Measurements from ENCODE around the gene RASGEF1C. TPM values are rescaled to one million over a fixed set of nuclear protein-coding genes. Genes with fewer than 3 reads are reported as not detected.

Gene RASGEF1C
- total RNA-seq, 1 donor from 2014 or later: 0.13 TPM

- no peak for TF ChIP-seq CTCF (IDR thresholded peaks at IDR 0.05; ENCODE audit: insufficient read depth, low read length, poor library complexity, severe bottlenecking)
- Histone ChIP-seq H3K36me3 (ENCODE audit: control insufficient read depth, insufficient read depth, low read length) (no peaks in the 10 kb centered on the region), H3K4me3 (ENCODE audit: low read depth, low read length) (no peak overlapping the region), H3K27me3 (ENCODE audit: control insufficient read depth, insufficient read depth, low read length) (peaks cover 2% of the 10 kb centered on the region)
- DNase-seq (ENCODE audit: low read depth): no peak
These were observed 40.3 kb downstream of the RASGEF1C start for GRCh38 chr5:180168758-180169157.

- Histone ChIP-seq H3K36me3 (ENCODE audit: control insufficient read depth, insufficient read depth, low read length) (no peaks in the 10 kb centered on the region), H3K4me3 (ENCODE audit: low read depth, low read length) (no peak overlapping the region), H3K27me3 (ENCODE audit: control insufficient read depth, insufficient read depth, low read length) (peaks cover 4% of the 10 kb centered on the region)
- no peak for TF ChIP-seq CTCF (IDR thresholded peaks at IDR 0.05; ENCODE audit: insufficient read depth, low read length, poor library complexity, severe bottlenecking)
- no peak for DNase-seq (ENCODE audit: low read depth)
These were observed 42.8 kb downstream of the RASGEF1C start for GRCh38 chr5:180166176-180166575.

- Histone ChIP-seq H3K27me3 (ENCODE audit: control insufficient read depth, insufficient read depth, low read length) (peaks cover 2% of the 10 kb centered on the region), H3K4me3 (ENCODE audit: low read depth, low read length) (no peak overlapping the region), H3K36me3 (ENCODE audit: control insufficient read depth, insufficient read depth, low read length) (no peaks in the 10 kb centered on the region)
- no peak for DNase-seq (ENCODE audit: low read depth)
- no peak for TF ChIP-seq CTCF (IDR thresholded peaks at IDR 0.05; ENCODE audit: insufficient read depth, low read length, poor library complexity, severe bottlenecking)
These were observed 46.7 kb downstream of the RASGEF1C start for GRCh38 chr5:180162304-180162661.

GRCh38 chr5:180161420-180162303, 47.3 kb downstream of the RASGEF1C start:
- peak; percentile 3 for TF ChIP-seq CTCF (IDR thresholded peaks at IDR 0.05; ENCODE audit: insufficient read depth, low read length, poor library complexity, severe bottlenecking)
- Histone ChIP-seq H3K36me3 (ENCODE audit: control insufficient read depth, insufficient read depth, low read length) (no peaks in the 10 kb centered on the region), H3K4me3 (ENCODE audit: low read depth, low read length) (no peak overlapping the region), H3K27me3 (ENCODE audit: control insufficient read depth, insufficient read depth, low read length) (peaks cover 2% of the 10 kb centered on the region)
- no peak for DNase-seq (ENCODE audit: low read depth)

GRCh38 chr5:180160789-180161188, 48.2 kb downstream of the RASGEF1C start:
- TF ChIP-seq CTCF (IDR thresholded peaks at IDR 0.05; ENCODE audit: insufficient read depth, low read length, poor library complexity, severe bottlenecking): no peak
- no peak for DNase-seq (ENCODE audit: low read depth)
- Histone ChIP-seq H3K4me3 (ENCODE audit: low read depth, low read length) (no peak overlapping the region), H3K36me3 (ENCODE audit: control insufficient read depth, insufficient read depth, low read length) (no peaks in the 10 kb centered on the region), H3K27me3 (ENCODE audit: control insufficient read depth, insufficient read depth, low read length) (peaks cover 2% of the 10 kb centered on the region)

GRCh38 chr5:180160215-180160614, 48.8 kb downstream of the RASGEF1C start:
- peaks cover 2% of the 10 kb centered on the region for H3K27me3 ChIP-seq (ENCODE audit: control insufficient read depth, insufficient read depth, low read length)
- H3K36me3 ChIP-seq (ENCODE audit: control insufficient read depth, insufficient read depth, low read length): no peaks in the 10 kb centered on the region
- DNase-seq (ENCODE audit: low read depth): no peak
- H3K4me3 ChIP-seq (ENCODE audit: low read depth, low read length): no peak overlapping the region
- TF ChIP-seq CTCF (IDR thresholded peaks at IDR 0.05; ENCODE audit: insufficient read depth, low read length, poor library complexity, severe bottlenecking): no peak

Measured in kidney epithelial cell (primary cell).